Measurements from ENCODE around the gene SLC10A7.

- TF ChIP-seq EZH2 (IDR thresholded peaks at IDR 0.05; ENCODE audit: low read length, missing control alignments) (no peak), CTCF (conservative IDR thresholded peaks at IDR 0.05 in 1 of 2, IDR thresholded peaks at IDR 0.05 in 1 of 2; ENCODE audit: low read depth in 1 of 2, low read length in 2 of 2) (no peak)
Measured at GRCh38 chr4:146462251-146462650, 59.5 kb downstream of the SLC10A7 start.
